SJSA1 (cell line): Measurements from ENCODE around the gene CPN1. TPM values are rescaled to one million over a fixed set of nuclear protein-coding genes. Genes with fewer than 3 reads are reported as not detected.

Experiments
- DNase-seq, 2 experiments: peaks; one replicate each; pipeline ENCODE4 v3.0.0-alpha.2; 2015 to 2020; ENCODE audit warnings: low spot score in 2 of 2, low read depth in 1 of 2
- H3K27ac ChIP-seq: fragments of 250-450 bp; sonication (Bioruptor Pico); 2 replicates; pipeline ENCODE4 v1.5.1; 2020; ENCODE audit warnings: mild to moderate bottlenecking, moderate library complexity
- H3K27me3 ChIP-seq: fragments of 250-450 bp; sonication (Bioruptor Pico); replicated peaks from 2 replicates; pipeline ENCODE4 v1.5.1; 2020; ENCODE audit warnings: mild to moderate bottlenecking, moderate library complexity
- H3K36me3 ChIP-seq: fragments of 250-450 bp; sonication (Bioruptor Pico); 2 replicates; pipeline ENCODE4 v1.5.1; 2020; ENCODE audit warnings: mild to moderate bottlenecking
- H3K4me1 ChIP-seq: fragments of 250-450 bp; sonication (Bioruptor Pico); replicated peaks from 2 replicates; pipeline ENCODE4 v1.6.1; 2021; ENCODE audit warnings: mild to moderate bottlenecking
- H3K4me3 ChIP-seq: fragments of 250-450 bp; sonication (Bioruptor Pico); 2 replicates; pipeline ENCODE4 v1.5.1; 2020; ENCODE audit warnings: mild to moderate bottlenecking
- H3K9me3 ChIP-seq: fragments of 250-450 bp; sonication (Bioruptor Pico); replicated peaks from 2 replicates; pipeline ENCODE4 v1.5.1; 2020; ENCODE audit warnings: mild to moderate bottlenecking
- total RNA-seq: library from RNA; depleted of rRNA; stranded (reverse); fragments of >200 nt; shearing (Covaris generic); gene quantifications from 2 replicates; pipeline ENCODE4 v1.2.3, GENCODE V29; 2014; rRNA removed

The CPN1 gene
- total RNA-seq, 1 experiment from 2014 or later, result not detected

- Histone ChIP-seq H3K9me3 (no peaks in the 10 kb centered on the region), H3K36me3 (peaks cover 8% of the 10 kb centered on the region; the same call in 1 of the 2 replicates), H3K27me3 (no peaks in the 10 kb centered on the region), H3K4me1 (peaks cover 50% of the 10 kb centered on the region), H3K27ac (peak overlapping the region; percentile 23; the same call in 1 of the 2 replicates), H3K4me3 (no peak overlapping the region)
- DNase-seq, result no peak
These were observed 86.9 kb downstream of the CPN1 start for GRCh38 chr10:99994801-99995200.

DNA sequence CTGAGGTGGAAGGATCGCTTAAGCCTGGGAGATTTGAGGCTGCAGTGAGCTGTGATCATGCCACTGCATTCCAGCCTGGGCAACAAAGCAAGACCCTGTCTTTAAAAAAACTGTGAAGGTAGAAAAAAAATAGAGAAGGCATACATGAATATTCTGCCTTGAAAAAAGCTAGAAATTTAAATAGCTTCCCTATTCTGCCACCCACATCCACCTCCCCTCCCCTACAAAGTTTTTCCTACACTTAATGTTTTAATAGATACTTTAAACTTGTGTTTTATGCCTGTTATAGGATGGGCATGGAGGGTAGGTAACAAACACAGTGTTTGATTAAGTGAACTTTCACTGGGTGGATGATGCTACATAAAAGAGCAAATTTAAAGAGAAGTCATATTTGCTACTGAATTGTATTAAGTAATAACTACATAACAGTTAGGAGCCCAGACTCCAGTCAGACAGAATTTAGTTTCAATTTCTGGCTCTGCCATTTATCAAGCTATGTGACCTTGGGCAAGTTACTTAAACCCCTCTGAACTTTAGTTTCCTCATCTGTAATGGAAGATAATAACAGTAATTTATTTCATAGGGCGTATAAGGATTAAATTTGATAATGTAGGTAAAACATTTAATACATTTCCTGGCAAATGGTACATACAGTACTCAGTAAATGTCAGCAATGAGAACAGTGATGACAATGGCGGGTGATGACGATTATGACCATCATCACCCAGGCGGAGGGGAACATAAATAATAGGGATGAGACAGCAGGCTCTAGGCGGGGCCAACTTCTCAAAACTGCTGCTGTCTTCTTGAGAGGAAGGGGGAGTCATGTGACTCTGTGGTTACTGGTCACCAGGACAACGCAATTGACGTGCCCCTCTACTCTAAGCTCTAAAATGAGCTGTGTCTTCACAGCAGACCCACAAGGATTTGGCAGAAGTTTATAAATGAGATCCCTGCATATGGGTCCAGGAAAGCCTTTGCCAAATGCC, 87.7 kb downstream of the CPN1 start:
- peaks cover 10% of the 10 kb centered on the region; the same call in 1 of the 2 replicates for H3K36me3 ChIP-seq
- peak; percentile 81 to 83 for DNase-seq
- no peak overlapping the region for H3K4me3 ChIP-seq
- H3K27me3 ChIP-seq, result no peaks in the 10 kb centered on the region
- H3K27ac ChIP-seq, result peak overlapping the region; percentile 23
- peaks cover 42% of the 10 kb centered on the region for H3K4me1 ChIP-seq
- H3K9me3 ChIP-seq, result no peaks in the 10 kb centered on the region

Other genes with a start within 250 kb of the CPN1 start
- 7.7 and 11.0 TPM in 2 replicates for gene DNMBP, start 71.9 kb downstream of the CPN1 start, total RNA-seq
- 41.8 and 48.2 TPM in 2 replicates for gene ERLIN1, start 104.2 kb upstream of the CPN1 start, total RNA-seq
- 54.4 and 57.4 TPM in 2 replicates for gene CHUK, start 147.7 kb upstream of the CPN1 start, total RNA-seq
- 42.6 and 63.5 TPM in 2 replicates for gene CWF19L1, start 185.8 kb upstream of the CPN1 start, total RNA-seq
- gene BLOC1S2, start 204.8 kb upstream of the CPN1 start, total RNA-seq, result 34.6 and 47.7 TPM in 2 replicates
- not detected in 2 replicates for gene PKD2L1, start 248.4 kb upstream of the CPN1 start, total RNA-seq